ENCODE data around the gene TSPAN5.

GRCh38 chr4:98512918-98513317 is 145.5 kb downstream of the TSPAN5 start:
- TF ChIP-seq POLR2A (IDR thresholded peaks at IDR 0.05) (no peak), CTCF (IDR thresholded peaks at IDR 0.05) (no peak)

Data from prostate gland (tissue), 2 donors.